ENCODE results near the gene REEP6. TPM values are rescaled to one million over a fixed set of nuclear protein-coding genes. Genes with fewer than 3 reads are reported as not detected.

REEP6 gene
- total RNA-seq, 1 experiment from 2014 or later = 10.5 TPM

- Histone ChIP-seq H3T11ph (ENCODE audit: low read length) (no peak overlapping the region), H2BK120ac (ENCODE audit: low read depth, low read length, poor library complexity, severe bottlenecking) (no peak overlapping the region), H3K4ac (ENCODE audit: low read depth, low read length) (no peak overlapping the region), H3K9me3 (ENCODE audit: control insufficient read depth, low read depth, low read length) (no peaks in the 10 kb centered on the region), H4K5ac (ENCODE audit: insufficient read length, low read depth, low read length) (no peak overlapping the region), H3K4me2 (ENCODE audit: insufficient read depth, insufficient read length, low read length) (no peak overlapping the region), H3K9ac (ENCODE audit: extremely low read depth, insufficient read length, low read length) (no peak overlapping the region), H3K4me1 (ENCODE audit: insufficient read depth, low read length) (no peaks in the 10 kb centered on the region), H4K8ac (replicated peaks; ENCODE audit: insufficient read length, low read depth, low read length) (no peak overlapping the region), H2AK5ac (ENCODE audit: insufficient read length, low read length) (no peak overlapping the region), H3K79me2 (ENCODE audit: insufficient read depth, low read length) (no peaks in the 10 kb centered on the region), H3K56ac (ENCODE audit: insufficient read length, low read depth, low read length) (no peak overlapping the region), H2AFZ (ENCODE audit: low read length) (no peak overlapping the region), H3K27me3 (ENCODE audit: insufficient read depth, low read length) (no peaks in the 10 kb centered on the region), H4K20me1 (ENCODE audit: control insufficient read depth, insufficient read depth, insufficient read length) (no peaks in the 10 kb centered on the region), H3K18ac (ENCODE audit: insufficient read length, low read depth, low read length) (no peak overlapping the region), H2BK15ac (ENCODE audit: low read depth, low read length) (no peak overlapping the region), H3K23ac (ENCODE audit: insufficient read length, low read depth, low read length) (no peak overlapping the region), H3K27ac (ENCODE audit: insufficient read length, low read depth, low read length) (no peak overlapping the region), H2BK12ac (ENCODE audit: insufficient read length, low read depth, low read length) (no peak overlapping the region), H3K79me1 (ENCODE audit: insufficient read depth, low read depth, low read length, poor library complexity, severe bottlenecking) (no peaks in the 10 kb centered on the region), H4K91ac (ENCODE audit: insufficient read length, low read depth, low read length) (no peak overlapping the region), H2BK20ac (ENCODE audit: low read depth, low read length, poor library complexity, severe bottlenecking) (no peak overlapping the region), H3K14ac (ENCODE audit: insufficient read depth, low read length) (no peak overlapping the region; the same call in 1 of the 2 replicates), H3K23me2 (ENCODE audit: insufficient read length, low read depth, low read length, poor library complexity, severe bottlenecking) (no peaks in the 10 kb centered on the region), H2BK5ac (ENCODE audit: insufficient read length, low read length) (no peak overlapping the region)
- Mint-ChIP-seq H3K27ac (no peak overlapping the region; a peak in 1 of 7 replicates), H3K4me3 (no peak overlapping the region), H3K9me3 (peaks cover 0 to 8% of the 10 kb centered on the region in 2 experiments; a peak in 1 of 5 replicates), H3K4me1 (no peaks in the 10 kb centered on the region), H3K36me3 (ENCODE audit: insufficient read depth in 1 of 3, low read depth in 3 of 3) (no peaks in the 10 kb centered on the region), H3K27me3 (ENCODE audit: low read depth) (peaks cover 74% of the 10 kb centered on the region)
- TF ChIP-seq CTCF (conservative IDR thresholded peaks at IDR 0.05) = no peak
- no peak for DNase-seq
- no CpG with 5 or more reads among the region's 8 CpGs for WGBS (ENCODE audit: extremely low coverage, insufficient read length, low lambda C conversion rate)
Measured at GRCh38 chr19:1516395-1516753, 25.4 kb downstream of the REEP6 start.
